ENCODE data around the gene DACT3.

DNA sequence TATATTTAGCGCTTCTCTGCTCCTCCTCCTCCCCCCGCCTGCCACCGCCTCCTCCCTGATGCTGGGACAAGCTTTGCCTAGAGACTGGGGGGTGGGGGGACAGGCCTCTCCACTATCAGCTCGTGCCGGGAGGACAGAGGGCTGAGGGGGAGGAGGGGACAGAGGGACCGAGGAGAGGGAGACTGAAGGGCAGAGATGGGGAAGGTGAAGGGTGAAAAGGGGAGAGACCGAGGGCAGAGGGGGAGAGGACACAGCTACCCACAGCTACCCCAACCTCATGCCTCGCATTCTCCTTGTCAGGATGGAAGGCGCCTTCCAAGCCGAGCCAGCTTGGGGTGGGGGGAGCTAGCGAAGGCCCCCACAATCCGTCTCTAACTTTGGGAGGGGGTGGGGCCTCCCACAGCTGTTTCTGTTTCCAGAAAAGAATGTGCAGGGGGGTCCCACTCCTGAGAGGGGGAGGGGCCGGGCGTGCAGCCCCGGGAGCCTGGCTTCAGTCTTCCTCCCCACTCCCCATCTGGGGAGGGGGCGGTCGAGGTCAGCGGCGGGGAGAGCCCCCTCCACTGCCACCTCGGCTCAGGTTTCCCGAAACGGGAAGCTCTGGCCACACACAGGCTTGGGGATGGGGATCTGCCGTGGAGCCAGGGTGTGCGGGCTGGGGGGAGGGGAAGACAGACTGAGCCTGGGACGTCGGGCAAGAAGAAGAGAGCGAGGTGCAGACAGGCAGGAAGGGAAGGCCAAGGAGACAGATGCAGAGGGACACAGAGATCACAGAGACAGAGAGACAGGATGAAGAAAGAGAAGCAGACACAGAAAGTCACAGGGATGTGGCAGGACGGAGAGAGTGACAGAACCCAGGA lies 1.6 kb downstream of the DACT3 start:
- TF ChIP-seq, protein P1, sequence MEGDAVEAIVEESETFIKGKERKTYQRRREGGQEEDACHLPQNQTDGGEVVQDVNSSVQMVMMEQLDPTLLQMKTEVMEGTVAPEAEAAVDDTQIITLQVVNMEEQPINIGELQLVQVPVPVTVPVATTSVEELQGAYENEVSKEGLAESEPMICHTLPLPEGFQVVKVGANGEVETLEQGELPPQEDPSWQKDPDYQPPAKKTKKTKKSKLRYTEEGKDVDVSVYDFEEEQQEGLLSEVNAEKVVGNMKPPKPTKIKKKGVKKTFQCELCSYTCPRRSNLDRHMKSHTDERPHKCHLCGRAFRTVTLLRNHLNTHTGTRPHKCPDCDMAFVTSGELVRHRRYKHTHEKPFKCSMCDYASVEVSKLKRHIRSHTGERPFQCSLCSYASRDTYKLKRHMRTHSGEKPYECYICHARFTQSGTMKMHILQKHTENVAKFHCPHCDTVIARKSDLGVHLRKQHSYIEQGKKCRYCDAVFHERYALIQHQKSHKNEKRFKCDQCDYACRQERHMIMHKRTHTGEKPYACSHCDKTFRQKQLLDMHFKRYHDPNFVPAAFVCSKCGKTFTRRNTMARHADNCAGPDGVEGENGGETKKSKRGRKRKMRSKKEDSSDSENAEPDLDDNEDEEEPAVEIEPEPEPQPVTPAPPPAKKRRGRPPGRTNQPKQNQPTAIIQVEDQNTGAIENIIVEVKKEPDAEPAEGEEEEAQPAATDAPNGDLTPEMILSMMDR (IDR thresholded peaks at IDR 0.05), result no peak
- TF ChIP-seq POLR2A (IDR thresholded peaks at IDR 0.05), result no peak

Data from lower leg skin (tissue), 3 donors.